HG03520 (cell line): ENCODE results near the gene C2CD5.
"Not testable (repeated sequence)": the region's sequence is repeated elsewhere in the genome, so short reads cannot be mapped to it uniquely, and the experiment has no call there.

Source experiments
- ATAC-seq: cut with Tn5 transposase; IDR thresholded peaks from one replicate; pipeline ENCODE4 v1.9.1; 2021; ENCODE audit warnings: mild to moderate bottlenecking, moderate library complexity; ENCODE audit not compliant: unreplicated experiment

The C2CD5 gene

GRCh38 chr12:22480016-22480415, 64.3 kb downstream of the C2CD5 start:
- no peak for ATAC-seq

GRCh38 chr12:22477894-22478287, 66.5 kb downstream of the C2CD5 start:
- peak; percentile 47 for ATAC-seq

GRCh38 chr12:22477166-22477893, 67.0 kb downstream of the C2CD5 start:
- ATAC-seq = no peak

- no peak for ATAC-seq
Observed at GRCh38 chr12:22476133-22476532, 68.2 kb downstream of the C2CD5 start.

- ATAC-seq = no peak
Observed at GRCh38 chr12:22474970-22475720, 69.2 kb downstream of the C2CD5 start.

GRCh38 chr12:22473212-22473611, 71.1 kb downstream of the C2CD5 start:
- no peak for ATAC-seq

GRCh38 chr12:22467190-22467589, 77.2 kb downstream of the C2CD5 start:
- no peak for ATAC-seq

- no peak for ATAC-seq
Observed at GRCh38 chr12:22463306-22463705, 81.0 kb downstream of the C2CD5 start.

- no peak for ATAC-seq
Observed at GRCh38 chr12:22461786-22462185, 82.6 kb downstream of the C2CD5 start.

- ATAC-seq = peak; percentile 76
Observed at GRCh38 chr12:22459838-22460490, 84.4 kb downstream of the C2CD5 start.

- ATAC-seq = no peak
Observed at GRCh38 chr12:22458298-22458937, 85.9 kb downstream of the C2CD5 start.

GRCh38 chr12:22457085-22457484, 87.3 kb downstream of the C2CD5 start:
- no peak for ATAC-seq

GRCh38 chr12:22453511-22453910, 90.8 kb downstream of the C2CD5 start:
- no peak for ATAC-seq

- ATAC-seq = no peak
Observed at GRCh38 chr12:22447223-22447622, 97.1 kb downstream of the C2CD5 start.

- ATAC-seq = not testable (repeated sequence)
Observed at GRCh38 chr12:22444317-22444665, 100.1 kb downstream of the C2CD5 start.

- peak; percentile 98 for ATAC-seq
Observed at GRCh38 chr12:22443379-22444316, 100.7 kb downstream of the C2CD5 start.

GRCh38 chr12:22437031-22437806, 107.1 kb downstream of the C2CD5 start:
- no peak for ATAC-seq

GRCh38 chr12:22435583-22435982, 108.8 kb downstream of the C2CD5 start:
- no peak for ATAC-seq

GRCh38 chr12:22431693-22432251, 112.6 kb downstream of the C2CD5 start:
- no peak for ATAC-seq
